ENCODE measurements around the gene GALK1.

GALK1 gene

DNA sequence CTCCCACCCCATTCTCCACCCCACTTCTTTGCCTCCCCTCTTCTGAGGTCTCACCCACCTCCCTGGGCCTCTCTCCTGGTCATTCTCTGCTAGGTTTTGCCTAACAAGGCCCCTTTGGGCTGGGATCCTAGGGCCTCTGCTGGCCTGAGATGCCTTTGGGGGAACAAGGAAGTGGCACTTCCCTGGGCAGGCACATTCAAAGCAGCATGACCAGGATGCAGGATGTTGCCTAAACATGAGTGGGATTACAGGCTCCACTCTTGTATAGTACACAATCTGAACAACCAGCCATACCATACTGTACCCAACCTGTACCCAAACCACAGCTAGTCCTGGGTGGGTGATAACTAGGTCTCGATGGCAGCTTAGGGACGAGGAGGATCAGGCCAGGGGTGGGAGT lies 9.0 kb downstream of the GALK1 start:
- Histone ChIP-seq H3K79me2 (ENCODE audit: control insufficient read depth, low read length) (no peaks in the 10 kb centered on the region), H3K4me2 (ENCODE audit: low read length) (no peak overlapping the region), H4K20me1 (ENCODE audit: control insufficient read depth, insufficient read depth, low read depth, low read length) (no peaks in the 10 kb centered on the region), H3K36me3 (ENCODE audit: control insufficient read depth, low read length) (no peaks in the 10 kb centered on the region), H3K9me3 (ENCODE audit: control insufficient read depth, insufficient read depth, low read length) (no peaks in the 10 kb centered on the region), H3K4me1 (ENCODE audit: control insufficient read depth, low read length) (peaks cover 21% of the 10 kb centered on the region), H3K4me3 (ENCODE audit: low read length) (no peak overlapping the region), H3K9me2 (replicated peaks; ENCODE audit: control insufficient read depth, low read length) (no peaks in the 10 kb centered on the region), H3K27me3 (ENCODE audit: control insufficient read depth, low read length) (no peaks in the 10 kb centered on the region), H3K27ac (ENCODE audit: low read depth, low read length) (no peak overlapping the region), H3F3A (ENCODE audit: control insufficient read depth, insufficient read depth) (peaks cover 4% of the 10 kb centered on the region)
- TF ChIP-seq, protein P1, sequence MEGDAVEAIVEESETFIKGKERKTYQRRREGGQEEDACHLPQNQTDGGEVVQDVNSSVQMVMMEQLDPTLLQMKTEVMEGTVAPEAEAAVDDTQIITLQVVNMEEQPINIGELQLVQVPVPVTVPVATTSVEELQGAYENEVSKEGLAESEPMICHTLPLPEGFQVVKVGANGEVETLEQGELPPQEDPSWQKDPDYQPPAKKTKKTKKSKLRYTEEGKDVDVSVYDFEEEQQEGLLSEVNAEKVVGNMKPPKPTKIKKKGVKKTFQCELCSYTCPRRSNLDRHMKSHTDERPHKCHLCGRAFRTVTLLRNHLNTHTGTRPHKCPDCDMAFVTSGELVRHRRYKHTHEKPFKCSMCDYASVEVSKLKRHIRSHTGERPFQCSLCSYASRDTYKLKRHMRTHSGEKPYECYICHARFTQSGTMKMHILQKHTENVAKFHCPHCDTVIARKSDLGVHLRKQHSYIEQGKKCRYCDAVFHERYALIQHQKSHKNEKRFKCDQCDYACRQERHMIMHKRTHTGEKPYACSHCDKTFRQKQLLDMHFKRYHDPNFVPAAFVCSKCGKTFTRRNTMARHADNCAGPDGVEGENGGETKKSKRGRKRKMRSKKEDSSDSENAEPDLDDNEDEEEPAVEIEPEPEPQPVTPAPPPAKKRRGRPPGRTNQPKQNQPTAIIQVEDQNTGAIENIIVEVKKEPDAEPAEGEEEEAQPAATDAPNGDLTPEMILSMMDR (IDR thresholded peaks at IDR 0.05; ENCODE audit: low read depth, low read length, poor library complexity, severe bottlenecking) = no peak
- TF ChIP-seq EZH2phosphoT487 (IDR thresholded peaks at IDR 0.05; ENCODE audit: borderline replicate concordance, low read length) = no peak

DNA sequence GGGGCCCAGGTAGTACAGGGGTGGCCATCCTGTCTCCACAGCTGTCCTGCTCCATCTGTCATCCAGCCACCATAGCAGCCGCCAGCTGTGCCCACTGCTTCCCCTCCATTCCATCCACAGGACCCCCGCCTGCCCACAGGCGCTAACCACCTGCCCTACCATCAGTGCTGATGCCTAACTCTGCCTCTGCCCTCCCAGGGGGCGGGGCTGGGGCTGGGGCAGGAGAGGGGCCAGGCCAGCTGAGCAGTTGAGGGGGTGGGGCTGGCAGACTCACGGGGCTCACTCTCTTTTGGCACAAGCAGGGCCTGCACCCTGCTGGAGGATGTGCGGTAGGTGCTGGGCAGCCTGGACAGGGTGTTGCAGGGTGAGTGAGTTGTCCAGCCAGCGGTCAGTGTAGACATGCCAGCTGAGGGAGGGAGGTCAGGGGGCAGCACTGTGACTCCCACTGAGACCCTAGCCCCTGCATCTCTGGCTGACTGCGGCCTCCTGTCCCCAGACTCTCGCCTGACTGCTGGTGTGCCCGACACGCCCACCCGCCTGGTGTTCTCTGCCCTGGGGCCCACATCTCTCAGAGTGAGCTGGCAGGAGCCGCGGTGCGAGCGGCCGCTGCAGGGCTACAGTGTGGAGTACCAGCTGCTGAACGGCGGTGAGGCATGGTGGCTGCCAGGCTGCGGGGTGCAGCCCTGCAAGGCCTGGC lies 9.6 kb downstream of the GALK1 start:
- Histone ChIP-seq H3K27me3 (ENCODE audit: control insufficient read depth, low read length) (no peaks in the 10 kb centered on the region), H3K9me2 (replicated peaks; ENCODE audit: control insufficient read depth, low read length) (no peaks in the 10 kb centered on the region), H3K4me1 (ENCODE audit: control insufficient read depth, low read length) (peaks cover 21% of the 10 kb centered on the region), H3K27ac (ENCODE audit: low read depth, low read length) (no peak overlapping the region), H3K9me3 (ENCODE audit: control insufficient read depth, insufficient read depth, low read length) (no peaks in the 10 kb centered on the region), H3K4me2 (ENCODE audit: low read length) (no peak overlapping the region), H3F3A (ENCODE audit: control insufficient read depth, insufficient read depth) (peaks cover 4% of the 10 kb centered on the region), H3K4me3 (ENCODE audit: low read length) (no peak overlapping the region), H3K36me3 (ENCODE audit: control insufficient read depth, low read length) (no peaks in the 10 kb centered on the region), H4K20me1 (ENCODE audit: control insufficient read depth, insufficient read depth, low read depth, low read length) (no peaks in the 10 kb centered on the region), H3K79me2 (ENCODE audit: control insufficient read depth, low read length) (no peaks in the 10 kb centered on the region)
- no peak for TF ChIP-seq EZH2phosphoT487 (IDR thresholded peaks at IDR 0.05; ENCODE audit: borderline replicate concordance, low read length)
- TF ChIP-seq, protein P1 (IDR thresholded peaks at IDR 0.05; ENCODE audit: low read depth, low read length, poor library complexity, severe bottlenecking) = no peak

DNA sequence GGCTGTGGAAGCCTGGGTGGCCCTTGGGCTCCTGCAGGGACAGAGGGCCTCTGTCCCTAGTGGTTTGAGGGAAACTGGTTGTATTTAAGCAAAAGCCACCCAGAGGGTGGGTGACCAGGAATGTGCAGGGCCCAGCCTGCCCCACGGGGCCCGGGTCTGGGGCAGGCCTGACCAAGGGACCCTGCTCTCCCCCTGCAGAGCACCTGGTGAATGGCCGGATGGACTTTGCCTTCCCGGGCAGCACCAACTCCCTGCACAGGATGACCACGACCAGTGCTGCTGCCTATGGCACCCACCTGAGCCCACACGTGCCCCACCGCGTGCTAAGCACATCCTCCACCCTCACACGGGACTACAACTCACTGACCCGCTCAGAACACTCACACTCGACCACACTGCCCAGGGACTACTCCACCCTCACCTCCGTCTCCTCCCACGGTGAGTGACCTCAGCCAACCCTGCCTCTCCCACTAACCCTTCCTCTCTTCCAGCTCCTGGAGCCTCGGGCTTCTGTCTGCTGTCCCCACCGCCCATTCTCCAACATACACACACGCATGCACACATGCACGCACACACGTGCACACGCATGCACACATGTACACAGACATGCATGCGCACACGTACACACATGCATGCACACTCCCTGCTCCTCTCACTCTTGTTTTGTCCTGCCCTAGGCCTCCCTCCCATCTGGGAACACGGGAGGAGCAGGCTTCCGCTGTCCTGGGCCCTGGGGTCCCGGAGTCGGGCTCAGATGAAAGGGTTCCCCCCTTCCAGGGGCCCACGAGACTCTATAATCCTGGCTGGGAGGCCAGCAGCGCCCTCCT lies 10.4 kb downstream of the GALK1 start:
- H3K79me2 ChIP-seq (ENCODE audit: control insufficient read depth, low read length) = no peaks in the 10 kb centered on the region
- peaks cover 26% of the 10 kb centered on the region for H3K4me1 ChIP-seq (ENCODE audit: control insufficient read depth, low read length)
- TF ChIP-seq EZH2phosphoT487 (IDR thresholded peaks at IDR 0.05; ENCODE audit: borderline replicate concordance, low read length) = no peak
- TF ChIP-seq, protein P1 (IDR thresholded peaks at IDR 0.05; ENCODE audit: low read depth, low read length, poor library complexity, severe bottlenecking) = no peak
- H3K9me3 ChIP-seq (ENCODE audit: control insufficient read depth, insufficient read depth, low read length) = no peaks in the 10 kb centered on the region
- no peaks in the 10 kb centered on the region for H3K27me3 ChIP-seq (ENCODE audit: control insufficient read depth, low read length)
- H3K4me3 ChIP-seq (ENCODE audit: low read length) = peak overlapping the region; percentile 81
- no peaks in the 10 kb centered on the region for H3K9me2 ChIP-seq (replicated peaks; ENCODE audit: control insufficient read depth, low read length)
- no peaks in the 10 kb centered on the region for H3K36me3 ChIP-seq (ENCODE audit: control insufficient read depth, low read length)
- H3K27ac ChIP-seq (ENCODE audit: low read depth, low read length) = no peak overlapping the region
- peak overlapping the region; percentile 78 for H3K4me2 ChIP-seq (ENCODE audit: low read length)
- peaks cover 4% of the 10 kb centered on the region for H3F3A ChIP-seq (ENCODE audit: control insufficient read depth, insufficient read depth)
- H4K20me1 ChIP-seq (ENCODE audit: control insufficient read depth, insufficient read depth, low read depth, low read length) = no peaks in the 10 kb centered on the region

All from DOHH2 (cell line).